Keratinocyte (primary cell): ENCODE measurements around the gene SPRY1. TPM values are rescaled to one million over a fixed set of nuclear protein-coding genes. Genes with fewer than 3 reads are reported as not detected.

Experiments
- DNase-seq: peaks from one replicate; pipeline ENCODE4 v3.0.0-alpha.2; 2011; ENCODE audit warnings: low read depth, missing footprints, low spot score
- FAIRE-seq: peaks from 2 replicates; lab custom pipeline; 2011; peaks lifted over from hg19 to GRCh38; lab: Jason Lieb, UNC
- H2AFZ ChIP-seq: 2 replicates; pipeline ENCODE4 v1.6.0; 2012; ENCODE audit warnings: low read length, control low read depth, inconsistent platforms; ENCODE audit not compliant: control insufficient read depth
- H3K27ac ChIP-seq: 2 replicates; pipeline ENCODE4 v1.5.1; 2011; ENCODE audit warnings: low read length; ENCODE audit not compliant: control insufficient read depth, insufficient read depth
- H3K27me3 ChIP-seq: 3 replicates; pipeline ENCODE4 v1.6.0; 2011; ENCODE audit warnings: low read length; ENCODE audit not compliant: control insufficient read depth, insufficient read depth; ENCODE audit errors: extremely low read depth
- H3K36me3 ChIP-seq, 2 experiments: 2 replicates in 1 of 2; 3 replicates in 1 of 2; pipeline ENCODE4 v1.5.1; 2011; ENCODE audit warnings: low read length in 2 of 2, mild to moderate bottlenecking in 1 of 2; ENCODE audit not compliant: control insufficient read depth in 2 of 2, insufficient read depth in 2 of 2; ENCODE audit errors: extremely low read depth in 1 of 2
- H3K4me1 ChIP-seq: 3 replicates; pipeline ENCODE4 v1.5.1; 2011; ENCODE audit warnings: low read length; ENCODE audit not compliant: control insufficient read depth, insufficient read depth; ENCODE audit errors: extremely low read depth
- H3K4me2 ChIP-seq: 3 replicates; pipeline ENCODE4 v1.6.0; 2011; ENCODE audit warnings: low read depth, low read length; ENCODE audit not compliant: control insufficient read depth, insufficient read depth; ENCODE audit errors: extremely low read depth
- H3K4me3 ChIP-seq, 3 experiments: fragments of 200-600 bp in 1 of 3; sonication (generic) in 1 of 3; 2 replicates in 2 of 3; 3 replicates in 1 of 3; pipeline ENCODE4 v1.5.1; 2011 to 2016; ENCODE audit warnings: low read length in 3 of 3, mild to moderate bottlenecking in 3 of 3, control low read depth in 2 of 3, inconsistent platforms in 1 of 3, low read depth in 1 of 3, mixed read lengths in 1 of 3, mixed run types in 1 of 3, moderate library complexity in 1 of 3; ENCODE audit not compliant: control insufficient read depth in 2 of 3, insufficient read depth in 2 of 3; ENCODE audit errors: extremely low read depth in 1 of 3
- H3K79me2 ChIP-seq: 2 replicates; pipeline ENCODE4 v1.6.0; 2012; ENCODE audit warnings: low read length; ENCODE audit not compliant: control insufficient read depth, insufficient read depth
- H3K9ac ChIP-seq: 3 replicates; pipeline ENCODE4 v1.6.0; 2011; ENCODE audit warnings: low read length; ENCODE audit not compliant: control insufficient read depth, insufficient read depth; ENCODE audit errors: extremely low read depth
- H3K9me1 ChIP-seq: 3 replicates; pipeline ENCODE4 v1.6.0; 2011; ENCODE audit warnings: low read length; ENCODE audit not compliant: control insufficient read depth, insufficient read depth; ENCODE audit errors: extremely low read depth
- H3K9me3 ChIP-seq: 2 replicates; pipeline ENCODE4 v1.5.1; 2012; ENCODE audit warnings: low read depth, low read length; ENCODE audit not compliant: control insufficient read depth
- H4K20me1 ChIP-seq: 3 replicates; pipeline ENCODE4 v1.6.0; 2011; ENCODE audit warnings: low read length; ENCODE audit not compliant: control insufficient read depth, insufficient read depth; ENCODE audit errors: extremely low read depth
- EZH2 ChIP-seq: IDR thresholded peaks from one replicate; pipeline ENCODE4 v1.6.1; 2012; ENCODE audit warnings: inconsistent platforms, mild to moderate bottlenecking, low read length, moderate library complexity
- dilution Hi-C: fragments of 300-500 bp; cut with MboI; formaldehyde crosslinking; loops from one replicate; pipeline ENCODE4 v1.7.0; 2020; ENCODE audit warnings: low sequenced_read_pairs; ENCODE audit not compliant: extremely low pct_ligation_motif_present
- polyA plus RNA-seq, 5 experiments: library from polyadenylated mRNA; depleted of rRNA in 3 of 5; stranded (reverse) in 3 of 5; stranded (forward) in 1 of 5; unstranded in 1 of 5; fragments of >200 nt; gene quantifications; 1 replicate in 1 of 5; 2 replicates in 3 of 5; 3 replicates in 1 of 5; pipeline versions ENCODE4 v1.2.1 to v1.2.3, GENCODE V29; 2011 to 2012; ENCODE audit warnings: missing spikeins in 2 of 5, low read depth in 1 of 5, low replicate concordance in 1 of 5
- TF ChIP-seq, protein P1 (sequence below), 3 experiments: IDR thresholded peaks in 1 of 3; conservative IDR thresholded peaks in 1 of 3; optimal IDR thresholded peaks in 1 of 3; 2 replicates in 2 of 3; 3 replicates in 1 of 3; pipeline versions ENCODE3 to v1.5.1; 2011; ENCODE audit warnings: low read length in 3 of 3, mild to moderate bottlenecking in 3 of 3, moderate library complexity in 2 of 3, control low read depth in 1 of 3, inconsistent platforms in 1 of 3; ENCODE audit not compliant: insufficient read depth in 2 of 3; ENCODE audit errors: extremely low read depth in 1 of 3

The SPRY1 gene
- polyA plus RNA-seq, 1 donor (not counting 4 experiments of a cell fraction or from before 2014, with no cell fraction given) = 3.6 TPM

- Histone ChIP-seq H3K79me2 (no peaks in the 10 kb centered on the region), H4K20me1 (no peaks in the 10 kb centered on the region), H3K4me2 (no peak overlapping the region), H3K36me3 (no peaks in the 10 kb centered on the region), H3K9me1 (no peaks in the 10 kb centered on the region), H3K9me3 (no peaks in the 10 kb centered on the region), H2AFZ (no peak overlapping the region), H3K27ac (no peak overlapping the region), H3K4me3 (no peak overlapping the region), H3K4me1 (peaks cover 31% of the 10 kb centered on the region), H3K9ac (no peak overlapping the region), H3K27me3 (no peaks in the 10 kb centered on the region)
- FAIRE-seq (no peak), DNase-seq (no peak)
- dilution Hi-C loops = no loop called here
- TF ChIP-seq EZH2 = no peak
Observed at GRCh38 chr4:123419885-123420755, 23.5 kb downstream of the SPRY1 start.

DNA sequence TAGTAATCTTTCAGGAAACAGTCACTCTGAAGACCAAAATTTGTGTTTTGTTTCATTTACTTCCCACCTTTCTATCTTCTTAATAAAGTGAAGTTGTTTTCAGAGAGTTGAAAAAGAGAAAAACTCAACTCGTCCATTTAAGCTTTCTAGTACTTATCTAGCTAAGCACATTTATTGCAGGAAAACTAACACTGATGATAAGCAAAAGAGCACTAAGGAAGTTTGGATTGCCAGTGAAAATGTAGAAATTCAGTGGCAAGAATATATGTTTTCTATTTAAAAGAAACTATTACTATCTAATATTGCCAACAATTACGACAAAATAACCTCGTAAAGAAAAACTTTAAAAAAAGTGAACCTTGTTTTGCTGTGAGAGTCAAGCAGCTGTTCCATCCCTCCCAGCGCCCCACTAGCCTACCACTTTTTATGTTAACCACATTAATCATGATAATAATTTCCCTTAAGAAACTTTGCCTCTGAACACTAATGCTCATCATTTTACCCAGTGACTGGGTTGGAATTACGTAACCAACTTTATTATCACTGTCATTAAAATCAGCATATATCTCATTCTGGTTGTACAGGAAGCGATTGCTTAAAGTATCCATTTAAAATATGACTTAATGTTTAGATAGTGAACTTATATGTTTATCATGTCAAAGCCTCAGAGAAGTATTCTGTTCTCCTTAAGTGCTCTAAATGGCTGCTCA lies 24.8 kb downstream of the SPRY1 start:
- H3K9me1 ChIP-seq = no peaks in the 10 kb centered on the region
- H3K4me3 ChIP-seq = no peak overlapping the region
- DNase-seq = no peak
- no peaks in the 10 kb centered on the region for H3K27me3 ChIP-seq
- H3K36me3 ChIP-seq = no peaks in the 10 kb centered on the region
- no peak overlapping the region for H3K4me2 ChIP-seq
- H3K4me1 ChIP-seq = peaks cover 19% of the 10 kb centered on the region
- no peak for TF ChIP-seq EZH2
- TF ChIP-seq, protein P1, sequence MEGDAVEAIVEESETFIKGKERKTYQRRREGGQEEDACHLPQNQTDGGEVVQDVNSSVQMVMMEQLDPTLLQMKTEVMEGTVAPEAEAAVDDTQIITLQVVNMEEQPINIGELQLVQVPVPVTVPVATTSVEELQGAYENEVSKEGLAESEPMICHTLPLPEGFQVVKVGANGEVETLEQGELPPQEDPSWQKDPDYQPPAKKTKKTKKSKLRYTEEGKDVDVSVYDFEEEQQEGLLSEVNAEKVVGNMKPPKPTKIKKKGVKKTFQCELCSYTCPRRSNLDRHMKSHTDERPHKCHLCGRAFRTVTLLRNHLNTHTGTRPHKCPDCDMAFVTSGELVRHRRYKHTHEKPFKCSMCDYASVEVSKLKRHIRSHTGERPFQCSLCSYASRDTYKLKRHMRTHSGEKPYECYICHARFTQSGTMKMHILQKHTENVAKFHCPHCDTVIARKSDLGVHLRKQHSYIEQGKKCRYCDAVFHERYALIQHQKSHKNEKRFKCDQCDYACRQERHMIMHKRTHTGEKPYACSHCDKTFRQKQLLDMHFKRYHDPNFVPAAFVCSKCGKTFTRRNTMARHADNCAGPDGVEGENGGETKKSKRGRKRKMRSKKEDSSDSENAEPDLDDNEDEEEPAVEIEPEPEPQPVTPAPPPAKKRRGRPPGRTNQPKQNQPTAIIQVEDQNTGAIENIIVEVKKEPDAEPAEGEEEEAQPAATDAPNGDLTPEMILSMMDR (optimal IDR thresholded peaks at IDR 0.05 in 1 of 3, IDR thresholded peaks at IDR 0.05 in 1 of 3, conservative IDR thresholded peaks at IDR 0.05 in 1 of 3; ENCODE audit: extremely low read depth in 1 of 3, insufficient read depth in 2 of 3, low read length in 3 of 3) = no peak
- dilution Hi-C loops = no loop called here
- no peak for FAIRE-seq
- no peaks in the 10 kb centered on the region for H3K79me2 ChIP-seq
- no peak overlapping the region for H2AFZ ChIP-seq
- H3K9me3 ChIP-seq = no peaks in the 10 kb centered on the region
- no peak overlapping the region for H3K9ac ChIP-seq
- H4K20me1 ChIP-seq = no peaks in the 10 kb centered on the region
- no peak overlapping the region for H3K27ac ChIP-seq
